ENCODE measurements around the gene GNAZ. TPM values are rescaled to one million over a fixed set of nuclear protein-coding genes. Genes with fewer than 3 reads are reported as not detected.

GNAZ gene
- total and polyA plus RNA-seq, 2 experiments from 2014 or later: 0.24 to 0.65 TPM

DNA sequence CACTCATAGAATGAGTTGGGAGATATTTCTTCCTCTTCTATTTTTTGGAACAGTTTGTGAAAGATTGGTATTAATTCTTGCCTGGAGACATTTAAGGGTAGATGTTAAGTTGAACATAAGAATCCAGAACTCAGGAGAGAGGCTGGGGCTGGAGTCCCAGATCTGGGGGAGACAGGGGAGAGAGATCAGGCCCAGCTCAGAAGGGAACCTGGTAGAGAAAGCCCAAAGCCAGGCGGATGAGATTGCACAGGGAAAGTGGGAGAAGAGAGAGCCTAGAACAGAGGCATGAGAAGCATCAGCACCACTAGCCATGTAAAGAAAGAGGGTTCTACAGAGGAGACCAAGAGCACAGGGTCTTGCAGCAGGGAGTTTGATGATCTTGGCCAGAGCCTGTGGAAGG, 13.0 kb upstream of the GNAZ start:
- Histone ChIP-seq H3K9me3 (ENCODE audit: low read depth) (no peaks in the 10 kb centered on the region), H3K36me3 (ENCODE audit: low read depth) (no peaks in the 10 kb centered on the region), H4K20me1 (ENCODE audit: insufficient read depth) (no peaks in the 10 kb centered on the region), H3K9ac (no peak overlapping the region), H3F3A (ENCODE audit: insufficient read depth) (no peaks in the 10 kb centered on the region), H3K79me2 (ENCODE audit: insufficient read depth) (no peaks in the 10 kb centered on the region), H3K9me2 (ENCODE audit: insufficient read depth) (no peaks in the 10 kb centered on the region), H3K4me1 (ENCODE audit: insufficient read depth) (no peaks in the 10 kb centered on the region), H3K4me3 (no peak overlapping the region), H2AFZ (no peak overlapping the region), H3K27ac (no peak overlapping the region), H3K27me3 (replicated peaks; ENCODE audit: insufficient read depth) (no peaks in the 10 kb centered on the region), H3K4me2 (ENCODE audit: unreplicated experiment) (no peak overlapping the region)
- DNase-seq: no peak
- WGBS, 2 experiments (ENCODE audit: low coverage in 1 of 2, low lambda C conversion rate in 2 of 2, missing lambda C conversion rate in 2 of 2): 0 to 8% methylated on average over 1 of the region's 1 CpG
- in situ Hi-C loops (cut with MboI): no loop called here
- TF ChIP-seq EZH2phosphoT487 (IDR thresholded peaks at IDR 0.05; ENCODE audit: insufficient read depth, low read depth): no peak

DNA sequence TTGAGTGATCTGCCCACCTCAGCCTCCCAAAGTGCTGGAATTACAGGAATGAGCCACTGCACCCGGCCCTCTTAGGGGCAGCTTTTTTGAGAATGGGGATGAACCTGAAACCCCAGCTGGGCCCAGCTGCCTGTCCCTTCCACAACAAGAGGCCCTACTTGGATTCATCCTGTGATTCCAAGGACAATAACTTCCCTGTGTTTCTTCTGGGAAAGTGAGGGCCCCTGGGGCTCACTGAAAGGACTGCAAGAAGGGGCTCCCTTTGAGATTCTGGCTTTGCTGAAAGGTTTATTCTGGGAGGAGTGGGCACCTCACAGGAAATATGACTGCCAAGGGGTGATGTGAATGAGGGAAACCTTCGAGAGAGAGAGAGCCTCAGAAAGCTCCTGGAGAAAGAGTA, 12.3 kb upstream of the GNAZ start:
- Histone ChIP-seq H3K9ac (no peak overlapping the region), H3K79me2 (ENCODE audit: insufficient read depth) (no peaks in the 10 kb centered on the region), H3F3A (ENCODE audit: insufficient read depth) (no peaks in the 10 kb centered on the region), H3K9me3 (ENCODE audit: low read depth) (no peaks in the 10 kb centered on the region), H3K27ac (no peak overlapping the region), H3K4me2 (ENCODE audit: unreplicated experiment) (no peak overlapping the region), H2AFZ (no peak overlapping the region), H4K20me1 (ENCODE audit: insufficient read depth) (no peaks in the 10 kb centered on the region), H3K4me1 (ENCODE audit: insufficient read depth) (no peaks in the 10 kb centered on the region), H3K36me3 (ENCODE audit: low read depth) (no peaks in the 10 kb centered on the region), H3K9me2 (ENCODE audit: insufficient read depth) (no peaks in the 10 kb centered on the region), H3K4me3 (no peak overlapping the region), H3K27me3 (replicated peaks; ENCODE audit: insufficient read depth) (0 out of 2 replicates have a peak, but pooled peaks cover 6% of the 10 kb centered on the region)
- no peak for TF ChIP-seq EZH2phosphoT487 (IDR thresholded peaks at IDR 0.05; ENCODE audit: insufficient read depth, low read depth)
- TF ChIP-seq EZH2 (IDR thresholded peaks at IDR 0.05; ENCODE audit: insufficient read depth, poor library complexity, severe bottlenecking): no peak
- WGBS, 2 experiments (ENCODE audit: low coverage in 1 of 2, low lambda C conversion rate in 2 of 2, missing lambda C conversion rate in 2 of 2): 19 to 27% methylated on average over 2 of the region's 2 CpGs
- in situ Hi-C loops (cut with MboI): no loop called here
- DNase-seq: no peak

DNA sequence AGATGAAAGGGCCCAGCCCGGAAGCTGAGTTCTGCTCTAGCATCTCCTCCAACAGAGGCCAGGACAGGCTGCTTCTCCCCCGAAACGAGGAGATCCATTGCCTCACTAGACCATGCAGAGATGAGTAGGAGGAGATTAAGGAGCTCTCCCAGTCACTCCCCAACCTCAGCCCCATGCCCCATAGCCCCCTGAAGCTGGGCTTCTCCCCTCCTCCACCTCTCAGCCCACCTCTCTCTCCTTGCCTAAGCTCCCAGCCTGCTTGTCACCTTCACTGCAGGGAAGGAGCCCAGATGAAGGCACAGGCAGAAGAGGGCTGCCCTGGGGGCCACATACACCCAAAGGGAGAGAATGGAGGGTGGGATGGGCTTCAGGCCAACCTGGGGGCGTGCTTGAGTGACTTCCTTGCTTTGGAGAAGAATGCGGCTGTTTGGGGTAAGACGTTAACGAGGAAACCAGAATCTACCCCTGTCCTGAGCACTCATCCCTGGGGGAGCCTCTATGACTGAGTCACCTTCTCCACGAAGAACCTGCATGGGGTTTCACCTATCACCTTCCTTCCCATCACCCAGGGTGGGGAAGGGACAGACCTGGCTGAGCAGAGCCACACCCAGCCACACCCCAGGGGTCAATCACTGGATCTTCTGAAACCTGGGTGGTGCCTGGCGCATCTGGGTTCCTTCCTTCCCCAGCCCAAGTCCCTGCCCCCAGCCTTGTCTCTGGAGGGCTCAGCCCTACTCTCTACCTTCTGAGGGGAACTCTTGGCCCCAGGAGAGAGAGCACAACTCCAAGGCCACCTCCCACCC, 11.6 kb upstream of the GNAZ start:
- WGBS, 2 experiments (ENCODE audit: low coverage in 1 of 2, low lambda C conversion rate in 2 of 2, missing lambda C conversion rate in 2 of 2): 47 to 53% methylated on average over 9 of the region's 9 CpGs
- no peaks in the 10 kb centered on the region for H3F3A ChIP-seq (ENCODE audit: insufficient read depth)

DNA sequence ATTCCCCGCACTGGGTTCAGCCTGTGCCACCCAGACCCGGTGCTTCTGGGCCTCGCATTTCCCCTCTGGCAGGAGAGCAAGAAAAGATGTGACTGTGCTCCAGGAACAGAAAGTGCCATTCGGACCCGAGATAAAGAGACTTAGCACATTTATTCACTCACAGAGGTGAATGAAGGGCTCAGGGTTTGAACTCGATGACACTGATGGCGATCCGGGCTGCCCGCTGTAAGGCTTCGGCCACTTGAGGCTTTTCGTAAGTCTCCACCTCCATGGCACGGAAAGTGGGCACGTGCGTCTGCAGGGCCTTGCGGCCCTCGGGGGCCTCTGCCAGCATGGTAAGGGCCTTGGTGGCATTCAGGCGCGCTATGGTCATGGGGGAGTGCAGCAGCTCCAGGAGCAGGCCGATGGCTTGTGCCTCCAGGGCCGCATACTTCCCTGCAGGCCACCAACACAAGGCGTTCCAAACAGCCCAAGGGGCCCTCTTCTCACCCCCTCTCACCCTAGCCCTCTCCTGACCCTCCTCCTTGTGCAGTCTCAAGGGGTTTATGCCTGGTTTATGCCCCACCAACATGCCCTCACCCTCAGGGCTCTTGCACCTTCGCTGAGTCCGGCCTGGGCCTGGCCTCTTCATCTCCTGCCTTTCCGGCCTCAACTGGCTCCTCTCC, 10.9 kb upstream of the GNAZ start:
- no peaks in the 10 kb centered on the region for H3K36me3 ChIP-seq (ENCODE audit: low read depth)
- H3K4me1 ChIP-seq (ENCODE audit: insufficient read depth): no peaks in the 10 kb centered on the region
- H3K4me3 ChIP-seq: no peak overlapping the region
- no peaks in the 10 kb centered on the region for H3K79me2 ChIP-seq (ENCODE audit: insufficient read depth)
- H3F3A ChIP-seq (ENCODE audit: insufficient read depth): no peaks in the 10 kb centered on the region
- no peaks in the 10 kb centered on the region for H4K20me1 ChIP-seq (ENCODE audit: insufficient read depth)
- H3K9me2 ChIP-seq (ENCODE audit: insufficient read depth): no peaks in the 10 kb centered on the region
- in situ Hi-C loops (cut with MboI): no loop called here
- no peak for DNase-seq
- 70 to 71% methylated on average over 24 of the region's 24 CpGs for WGBS, 2 experiments (ENCODE audit: low coverage in 1 of 2, low lambda C conversion rate in 2 of 2, missing lambda C conversion rate in 2 of 2)
- H2AFZ ChIP-seq: no peak overlapping the region
- H3K27me3 ChIP-seq (replicated peaks; ENCODE audit: insufficient read depth): 0 out of 2 replicates have a peak, but pooled peaks cover 6% of the 10 kb centered on the region
- H3K9me3 ChIP-seq (ENCODE audit: low read depth): no peaks in the 10 kb centered on the region
- TF ChIP-seq EZH2 (IDR thresholded peaks at IDR 0.05; ENCODE audit: insufficient read depth, poor library complexity, severe bottlenecking) (no peak), EZH2phosphoT487 (IDR thresholded peaks at IDR 0.05; ENCODE audit: insufficient read depth, low read depth) (no peak)
- no peak overlapping the region for H3K27ac ChIP-seq
- no peak overlapping the region for H3K9ac ChIP-seq
- no peak overlapping the region for H3K4me2 ChIP-seq (ENCODE audit: unreplicated experiment)

More for the DNA sequence above, 11.6 kb upstream of the GNAZ start:
- Histone ChIP-seq H3K4me2 (ENCODE audit: unreplicated experiment) (no peak overlapping the region), H3K36me3 (ENCODE audit: low read depth) (no peaks in the 10 kb centered on the region), H3K9me3 (ENCODE audit: low read depth) (no peaks in the 10 kb centered on the region), H3K9ac (no peak overlapping the region), H3K4me1 (ENCODE audit: insufficient read depth) (no peaks in the 10 kb centered on the region), H3K4me3 (no peak overlapping the region), H3K27ac (no peak overlapping the region), H4K20me1 (ENCODE audit: insufficient read depth) (no peaks in the 10 kb centered on the region), H3K27me3 (replicated peaks; ENCODE audit: insufficient read depth) (0 out of 2 replicates have a peak, but pooled peaks cover 6% of the 10 kb centered on the region), H2AFZ (no peak overlapping the region), H3K9me2 (ENCODE audit: insufficient read depth) (no peaks in the 10 kb centered on the region), H3K79me2 (ENCODE audit: insufficient read depth) (no peaks in the 10 kb centered on the region)
- in situ Hi-C loops (cut with MboI): no loop called here
- DNase-seq: no peak
- TF ChIP-seq EZH2phosphoT487 (IDR thresholded peaks at IDR 0.05; ENCODE audit: insufficient read depth, low read depth) (no peak), EZH2 (IDR thresholded peaks at IDR 0.05; ENCODE audit: insufficient read depth, poor library complexity, severe bottlenecking) (no peak)
